K562 (cell line): ENCODE measurements around the gene DSG1. TPM values are rescaled to one million over a fixed set of nuclear protein-coding genes. Genes with fewer than 3 reads are reported as not detected.

Experiments used
- ATAC-seq: fragments of 200-7000 bp; cut with Tn5 transposase; 3 replicates; pipeline ENCODE4 v1.9.1; 2020; ENCODE audit warnings: moderate library complexity
- BruUV-seq: library from RNA; stranded (reverse); fragments of 400-500 nt; replicated peaks from 2 replicates; lab custom pipeline; 2021; lab: Mats Ljungman, UMichigan
- CTCF ChIA-PET: fragments of 300-600 bp; formaldehyde crosslinking; extraction: SDS; loops from one replicate; lab custom pipeline; 2021; ENCODE audit warnings: low intra/inter-chr PET ratio; lab: Yijun Ruan, JAX
- POLR2A ChIA-PET: fragments of 300-600, 350-650 bp; sonication (Branson Sonifier 250); formaldehyde crosslinking; extraction: SDS; loops from one replicate; lab custom pipeline; 2021; ENCODE audit warnings: antibody characterized with exemption, inconsistent platforms; lab: Yijun Ruan, JAX
- DNase-seq, 4 experiments: peaks; one replicate each; pipeline versions ENCODE4 v3.0.0 to v3.0.0-alpha.2; 2011 to 2018; ENCODE audit warnings: low spot score in 3 of 4, mixed read lengths in 3 of 4; ENCODE audit errors: extremely low read depth in 1 of 4
- FAIRE-seq: peaks from 2 replicates; lab custom pipeline; 2011; peaks lifted over from hg19 to GRCh38; lab: Jason Lieb, UNC
- H2AFZ ChIP-seq: 2 replicates; pipeline ENCODE4 v1.6.0; 2011; ENCODE audit warnings: low read depth, low read length, control low read depth, inconsistent platforms
- H3K27ac ChIP-seq: fragments of 200-600 bp; 3 replicates; pipeline ENCODE4 v1.8.0; 2011; ENCODE audit warnings: low read depth, mild to moderate bottlenecking, control low read depth, inconsistent platforms, low read length, moderate library complexity, mixed read lengths; ENCODE audit errors: extremely low read depth
- H3K27me3 ChIP-seq, 2 experiments: fragments of 300-600 bp in 1 of 2; 2 replicates in 1 of 2; 3 replicates in 1 of 2; pipeline versions ENCODE4 v1.6.0 to v1.8.0; 2011; ENCODE audit warnings: inconsistent platforms in 2 of 2, low read length in 2 of 2, mild to moderate bottlenecking in 1 of 2, mixed read lengths in 1 of 2, moderate library complexity in 1 of 2; ENCODE audit not compliant: control insufficient read depth in 2 of 2, insufficient read depth in 2 of 2
- H3K36me3 ChIP-seq: fragments of 300-600 bp; 3 replicates; pipeline ENCODE4 v1.8.0; 2011; ENCODE audit warnings: mild to moderate bottlenecking, low read length, inconsistent platforms; ENCODE audit not compliant: control insufficient read depth, insufficient read depth
- H3K4me1 ChIP-seq, 2 experiments: fragments of 200-600 bp in 1 of 2; replicated peaks in 1 of 2; 2 replicates in 1 of 2; 3 replicates in 1 of 2; pipeline versions ENCODE4 v1.5.1 to v1.8.0; 2011; ENCODE audit warnings: inconsistent platforms in 2 of 2, low read length in 2 of 2, mild to moderate bottlenecking in 1 of 2, mixed read lengths in 1 of 2, moderate library complexity in 1 of 2; ENCODE audit not compliant: control insufficient read depth in 2 of 2, insufficient read depth in 2 of 2
- H3K4me2 ChIP-seq: 2 replicates; pipeline ENCODE4 v1.6.1; 2011; ENCODE audit warnings: low read length, control low read depth, inconsistent platforms, mixed read lengths; ENCODE audit not compliant: insufficient read depth
- H3K4me3 ChIP-seq: fragments of 200-600 bp; sonication (generic), shearing (Covaris generic); 2 replicates; pipeline ENCODE4 v1.5.1; 2016; ENCODE audit warnings: control low read depth, inconsistent platforms
- H3K79me2 ChIP-seq: fragments of 200-600 bp; 3 replicates; pipeline ENCODE4 v1.8.0; 2011; ENCODE audit warnings: low read length, inconsistent platforms; ENCODE audit not compliant: control insufficient read depth, insufficient read depth
- H3K9ac ChIP-seq, 2 experiments: 2 replicates each; pipeline versions ENCODE4 v1.6.0 to v1.6.1; 2011; ENCODE audit warnings: low read depth in 2 of 2, low read length in 2 of 2, control low read depth in 1 of 2, inconsistent platforms in 1 of 2, mild to moderate bottlenecking in 1 of 2, mixed read lengths in 1 of 2; ENCODE audit not compliant: insufficient read depth in 1 of 2
- H3K9me1 ChIP-seq: one replicate; pipeline ENCODE4 v1.6.0; 2011; ENCODE audit warnings: inconsistent platforms, mild to moderate bottlenecking, low read length, moderate library complexity; ENCODE audit not compliant: control insufficient read depth, insufficient read depth
- H3K9me3 ChIP-seq: replicated peaks from 2 replicates; pipeline ENCODE4 v1.5.1; 2011; ENCODE audit warnings: low read depth, low read length, inconsistent platforms; ENCODE audit not compliant: control insufficient read depth, insufficient read depth
- H4K20me1 ChIP-seq: replicated peaks from 2 replicates; pipeline ENCODE4 v1.6.1; 2011; ENCODE audit warnings: low read length, inconsistent platforms, mixed read lengths; ENCODE audit not compliant: control insufficient read depth, insufficient read depth
- ARID2 ChIP-seq: fragments of 450-650 bp; IDR thresholded peaks from 2 replicates; pipeline ENCODE4 v1.6.1; 2017; ENCODE audit warnings: antibody characterized with exemption, mild to moderate bottlenecking
- ESRRB ChIP-seq: fragments of 250-450 bp; sonication (Bioruptor Pico); IDR thresholded peaks from 2 replicates; pipeline ENCODE4 v1.5.0; 2020; ENCODE audit warnings: mild to moderate bottlenecking, moderate library complexity, borderline replicate concordance
- FOXP1 ChIP-seq: sonication (generic); formaldehyde crosslinking; IDR thresholded peaks from 2 replicates; pipeline ENCODE4 v1.8.0; 2022; ENCODE audit warnings: mild to moderate bottlenecking, missing genetic modification reagents
- NFE2L1 ChIP-seq: fragments of 450-650 bp; IDR thresholded peaks from 2 replicates; pipeline ENCODE4 v1.6.1; 2016; ENCODE audit warnings: missing genetic modification characterization, low read depth, mild to moderate bottlenecking, missing compliant biosample characterization, moderate library complexity, borderline replicate concordance
- NFXL1 ChIP-seq: fragments of 450-650 bp; formaldehyde crosslinking; IDR thresholded peaks from 2 replicates; pipeline ENCODE4 v1.4.0; 2021; ENCODE audit warnings: mild to moderate bottlenecking
- RBM25 ChIP-seq: fragments of 200-400 bp; formaldehyde crosslinking; IDR thresholded peaks from 2 replicates; pipeline ENCODE4 v1.6.1; 2018; ENCODE audit warnings: low read length, low read depth, moderate library complexity; ENCODE audit not compliant: severe bottlenecking
- RCOR1 ChIP-seq, 2 experiments: IDR thresholded peaks; 2 replicates each; pipeline ENCODE4 v1.6.1; 2012; ENCODE audit warnings: low read depth in 2 of 2, low read length in 2 of 2, borderline replicate concordance in 1 of 2, improper control_type of control experiment in 1 of 2
- SMARCA4 ChIP-seq: fragments of 450-650 bp; IDR thresholded peaks from 2 replicates; pipeline ENCODE4 v1.6.1; 2016
- SRF ChIP-seq, 2 experiments: fragments of 250-450, 450-650 bp in 1 of 2; sonication (Bioruptor Pico) in 1 of 2; sonication (generic) in 1 of 2; formaldehyde crosslinking; IDR thresholded peaks; 2 replicates each; pipeline versions ENCODE4 v1.5.0 to v1.5.1; 2020 to 2022; ENCODE audit warnings: mild to moderate bottlenecking in 1 of 2, missing genetic modification reagents in 1 of 2
- TRIM28 ChIP-seq: fragments of 450-650 bp; IDR thresholded peaks from 2 replicates; pipeline ENCODE4 v1.6.1; 2017
- ZNF589 ChIP-seq: fragments of 200-800 bp; sonication (Bioruptor generic); IDR thresholded peaks from 2 replicates; pipeline ENCODE4 v1.6.1; 2016; ENCODE audit warnings: low read depth, missing genetic modification characterization, missing compliant biosample characterization
- WGBS: fragments of 100-300 bp; shearing (Covaris generic); methylation state at CpG from one replicate; pipeline ENCODE4 v1.1.6; 2016; ENCODE audit warnings: low coverage, mixed read lengths; ENCODE audit not compliant: insufficient coverage; ENCODE audit errors: missing lambda C conversion rate; 5-methylcytosine and 5-hydroxymethylcytosine counted together
- in situ Hi-C: fragments of 300-500 bp; cut with MboI; formaldehyde crosslinking; loops from 4 replicates; pipeline ENCODE4 v1.15.0; 2018; ENCODE audit warnings: inconsistent platforms, mixed read lengths
- intact Hi-C: fragments of 100-400 bp; cut with micrococcal nuclease; formaldehyde crosslinking; loops from 2 replicates; pipeline ENCODE4 v1.14.2; 2022
- polyA plus RNA-seq, 8 experiments: library from polyadenylated mRNA; depleted of rRNA in 4 of 8; stranded (reverse) in 5 of 8; unstranded in 3 of 8; fragments of >200 nt; fragmentation: Nextera tagmentation in 2 of 8; fragmentation: Illumina TruSeq in 1 of 8; extraction: Ambion mirVana in 2 of 8; extraction: Trizol in 1 of 8; gene quantifications; 2 replicates each; pipeline versions ENCODE4 v1.2.1 to v1.2.3, GENCODE V29; 2011 to 2014; ENCODE audit warnings: inconsistent platforms in 1 of 8, missing spikeins in 1 of 8
- total RNA-seq, 7 experiments: library from RNA; depleted of rRNA in 6 of 7; stranded (reverse); fragments of >200 nt in 6 of 7; fragmentation: Illumina TruSeq in 2 of 7; extraction: Trizol in 2 of 7; gene quantifications; 2 replicates each; pipeline versions ENCODE4 v1.2.1 to v1.2.3, GENCODE V29; 2011 to 2021; ENCODE audit warnings: low replicate concordance in 1 of 7
- TF ChIP-seq, protein P1 (sequence below): fragments of 250-450 bp; sonication (Bioruptor Pico); IDR thresholded peaks from 2 replicates; pipeline ENCODE4 v1.4.0; 2020; ENCODE audit warnings: mild to moderate bottlenecking, moderate library complexity, borderline replicate concordance

Gene DSG1
- total and polyA plus RNA-seq, 9 of the 15 experiments (the other 6 are each of a cell fraction or from before 2014, with no cell fraction given) = 0.03 to 0.26 (median 0.15) TPM; not detected in 1

DNA sequence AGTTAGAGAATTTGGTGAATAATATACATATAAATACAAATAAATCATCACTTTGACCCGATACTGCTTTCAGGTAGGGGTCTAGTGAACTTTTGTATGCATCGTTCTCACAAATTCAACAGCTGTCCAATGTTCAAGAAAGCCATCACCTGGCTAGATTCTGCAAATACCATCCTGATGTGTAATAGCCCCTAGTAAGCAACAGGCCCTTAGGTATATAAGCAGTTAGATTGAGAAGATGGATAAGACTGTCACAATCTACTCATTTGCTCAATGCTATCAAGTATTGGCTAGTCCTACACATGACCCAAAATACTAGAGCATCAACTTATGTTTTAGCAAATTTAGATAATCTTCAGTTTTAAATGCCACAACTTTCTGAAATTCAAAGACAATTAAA is 20.7 kb upstream of the DSG1 start:
- POLR2A ChIA-PET = interaction anchor here (0.7 to 1.1 kb wide), 2 partner anchors 25 to 27 kb away, joined by 3 to 4 read pairs; no protein-coding TSS in a partner anchor
- Histone ChIP-seq H4K20me1 (no peaks in the 10 kb centered on the region), H3K9me3 (no peaks in the 10 kb centered on the region), H3K4me1 (no peaks in the 10 kb centered on the region), H3K4me3 (no peak overlapping the region), H3K4me2 (no peak overlapping the region)
- TF ChIP-seq TRIM28 (no peak), SRF (CRISPR knock-in tag; IDR thresholded peaks at IDR 0.05) (no peak), ESRRB (CRISPR knock-in tag) (no peak), NFE2L1 (no peak), SMARCA4 (no peak), RCOR1 (IDR thresholded peaks at IDR 0.05; ENCODE audit: borderline replicate concordance in 1 of 2, low read depth in 2 of 2, low read length in 2 of 2) (no peak)
- TF ChIP-seq, all 486 proteins: peak for 0
- intact Hi-C loops (no loop called here), in situ Hi-C loops (no loop called here)
- no peak for ATAC-seq
- Histone ChIP-seq H3K36me3 (no peaks in the 10 kb centered on the region), H3K27ac (no peak overlapping the region), H3K79me2 (no peaks in the 10 kb centered on the region), H3K27me3 (no peaks in the 10 kb centered on the region), H3K9ac (no peak overlapping the region), H2AFZ (no peak overlapping the region), H3K9me1 (no peaks in the 10 kb centered on the region)
- FAIRE-seq = no peak
- no peak for DNase-seq
- no TSS peak for BruUV-seq
- CTCF ChIA-PET = no interaction called here
- WGBS = 11% methylated on average over 2 of the region's 2 CpGs

DNA sequence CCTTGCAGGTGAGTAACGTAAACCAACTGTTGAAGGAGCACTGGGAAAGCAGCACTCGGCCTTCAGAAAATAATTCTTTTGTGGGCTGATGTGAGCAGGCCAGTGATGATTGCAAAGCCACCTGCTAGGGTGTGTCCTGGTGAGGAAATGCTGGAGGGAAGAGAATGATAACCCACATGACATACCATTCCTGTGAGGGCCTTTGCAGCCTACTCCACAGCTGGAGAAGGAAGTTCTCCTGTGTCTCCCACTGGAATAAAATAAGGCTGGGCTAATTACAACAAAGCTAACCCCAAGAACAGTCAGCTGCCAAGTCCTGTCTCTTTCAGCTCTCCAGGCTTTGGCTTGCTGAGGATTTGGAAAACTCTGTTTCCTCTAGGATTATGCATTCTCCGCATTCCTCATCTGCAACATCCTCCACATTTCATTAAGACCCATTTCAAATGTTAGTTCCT is 16.7 kb upstream of the DSG1 start:
- Histone ChIP-seq H3K4me1 (no peaks in the 10 kb centered on the region), H3K4me2 (no peak overlapping the region), H3K9ac (no peak overlapping the region), H3K27ac (no peak overlapping the region), H3K4me3 (no peak overlapping the region), H3K9me3 (no peaks in the 10 kb centered on the region), H3K27me3 (no peaks in the 10 kb centered on the region), H3K36me3 (no peaks in the 10 kb centered on the region), H3K79me2 (no peaks in the 10 kb centered on the region), H3K9me1 (no peaks in the 10 kb centered on the region), H4K20me1 (no peaks in the 10 kb centered on the region), H2AFZ (no peak overlapping the region)
- POLR2A ChIA-PET = no interaction called here
- BruUV-seq = no TSS peak
- ATAC-seq = no peak
- no peak for DNase-seq
- no peak for FAIRE-seq
- in situ Hi-C loops (no loop called here), intact Hi-C loops (no loop called here)
- CTCF ChIA-PET = interaction anchor here (0.7 kb wide), 1 partner anchor 92 kb away, joined by 3 read pairs; no protein-coding TSS in a partner anchor
- WGBS = 4% methylated on average over 3 of the region's 3 CpGs
- TF ChIP-seq, protein P1, sequence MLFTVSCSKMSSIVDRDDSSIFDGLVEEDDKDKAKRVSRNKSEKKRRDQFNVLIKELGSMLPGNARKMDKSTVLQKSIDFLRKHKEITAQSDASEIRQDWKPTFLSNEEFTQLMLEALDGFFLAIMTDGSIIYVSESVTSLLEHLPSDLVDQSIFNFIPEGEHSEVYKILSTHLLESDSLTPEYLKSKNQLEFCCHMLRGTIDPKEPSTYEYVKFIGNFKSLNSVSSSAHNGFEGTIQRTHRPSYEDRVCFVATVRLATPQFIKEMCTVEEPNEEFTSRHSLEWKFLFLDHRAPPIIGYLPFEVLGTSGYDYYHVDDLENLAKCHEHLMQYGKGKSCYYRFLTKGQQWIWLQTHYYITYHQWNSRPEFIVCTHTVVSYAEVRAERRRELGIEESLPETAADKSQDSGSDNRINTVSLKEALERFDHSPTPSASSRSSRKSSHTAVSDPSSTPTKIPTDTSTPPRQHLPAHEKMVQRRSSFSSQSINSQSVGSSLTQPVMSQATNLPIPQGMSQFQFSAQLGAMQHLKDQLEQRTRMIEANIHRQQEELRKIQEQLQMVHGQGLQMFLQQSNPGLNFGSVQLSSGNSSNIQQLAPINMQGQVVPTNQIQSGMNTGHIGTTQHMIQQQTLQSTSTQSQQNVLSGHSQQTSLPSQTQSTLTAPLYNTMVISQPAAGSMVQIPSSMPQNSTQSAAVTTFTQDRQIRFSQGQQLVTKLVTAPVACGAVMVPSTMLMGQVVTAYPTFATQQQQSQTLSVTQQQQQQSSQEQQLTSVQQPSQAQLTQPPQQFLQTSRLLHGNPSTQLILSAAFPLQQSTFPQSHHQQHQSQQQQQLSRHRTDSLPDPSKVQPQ (CRISPR knock-in tag) = no peak
- TF ChIP-seq FOXP1 (CRISPR knock-in tag) = no peak
- TF ChIP-seq RBM25 = no peak
- TF ChIP-seq NFXL1 (CRISPR knock-in tag) = no peak
- TF ChIP-seq ARID2 = no peak
- no peak for TF ChIP-seq ZNF589
